Measurements from ENCODE around the gene ADGRG6.

ADGRG6 gene

DNA sequence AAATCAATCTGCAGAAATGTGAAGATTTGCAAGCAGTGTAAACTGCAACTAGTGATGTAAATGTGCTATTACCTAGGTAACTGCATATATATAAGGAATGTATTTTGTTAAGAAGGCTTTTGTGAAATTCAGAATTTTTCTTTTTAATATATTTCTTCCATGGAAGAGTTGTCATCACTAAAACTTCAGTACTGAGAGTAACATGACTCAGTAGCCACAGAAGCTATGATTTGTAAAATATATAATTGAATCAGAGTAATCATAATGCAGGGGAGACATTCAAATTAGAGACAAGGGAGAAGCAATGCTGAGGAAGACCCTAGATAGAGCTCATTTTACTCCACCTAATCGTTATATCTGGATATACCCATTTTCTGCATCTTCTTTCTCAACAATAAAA is 141.7 kb downstream of the ADGRG6 start:
- Histone ChIP-seq H3K27ac (ENCODE audit: low read depth, low read length) (no peak overlapping the region), H3K9me2 (replicated peaks; ENCODE audit: insufficient read depth, low read length) (no peaks in the 10 kb centered on the region), H3K9me3 (ENCODE audit: insufficient read depth, low read length) (no peaks in the 10 kb centered on the region), H3K9ac (ENCODE audit: low read length) (no peak overlapping the region), H3K27me3 (ENCODE audit: low read length) (no peaks in the 10 kb centered on the region), H3K36me3 (ENCODE audit: low read length) (no peaks in the 10 kb centered on the region), H3F3A (ENCODE audit: insufficient read depth) (no peaks in the 10 kb centered on the region), H3K4me2 (ENCODE audit: low read depth, low read length, poor library complexity, severe bottlenecking) (no peak overlapping the region), H2AFZ (ENCODE audit: low read depth, low read length, severe bottlenecking) (no peak overlapping the region), H3K79me2 (ENCODE audit: insufficient read depth, low read length) (no peaks in the 10 kb centered on the region), H3K4me3 (ENCODE audit: insufficient read depth, low read length, poor library complexity, severe bottlenecking) (no peak overlapping the region), H4K20me1 (ENCODE audit: low read depth, low read length) (no peaks in the 10 kb centered on the region)
- TF ChIP-seq CTCF (IDR thresholded peaks at IDR 0.05; ENCODE audit: insufficient read depth, low read length, poor library complexity, severe bottlenecking) (no peak), EZH2phosphoT487 (conservative IDR thresholded peaks at IDR 0.05; ENCODE audit: low read length) (no peak)

DNA sequence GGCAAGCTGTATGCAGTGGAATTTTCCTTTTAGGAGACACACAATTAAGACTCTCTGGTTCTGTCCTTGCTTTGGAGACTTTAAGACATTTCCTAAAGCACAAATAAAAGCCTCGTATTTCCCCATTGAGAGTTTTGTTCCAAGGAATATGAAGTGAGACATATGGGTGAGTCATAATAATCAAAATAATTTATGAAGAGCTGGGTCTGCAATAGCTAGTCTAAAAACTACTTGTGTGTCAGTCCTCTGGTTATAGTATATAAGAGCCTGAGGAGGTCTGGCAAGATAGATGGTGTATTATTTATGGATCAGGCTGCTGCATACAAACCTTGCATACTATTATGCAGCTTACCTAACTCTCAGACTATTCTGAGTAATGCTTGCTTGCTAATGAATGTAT is 142.6 kb downstream of the ADGRG6 start:
- Histone ChIP-seq H3K4me2 (ENCODE audit: low read depth, low read length, poor library complexity, severe bottlenecking) (no peak overlapping the region), H3K9ac (ENCODE audit: low read length) (no peak overlapping the region), H3K79me2 (ENCODE audit: insufficient read depth, low read length) (no peaks in the 10 kb centered on the region), H3K27me3 (ENCODE audit: low read length) (no peaks in the 10 kb centered on the region), H4K20me1 (ENCODE audit: low read depth, low read length) (no peaks in the 10 kb centered on the region), H3K4me3 (ENCODE audit: insufficient read depth, low read length, poor library complexity, severe bottlenecking) (no peak overlapping the region), H3K36me3 (ENCODE audit: low read length) (no peaks in the 10 kb centered on the region), H3K9me2 (replicated peaks; ENCODE audit: insufficient read depth, low read length) (no peaks in the 10 kb centered on the region), H3F3A (ENCODE audit: insufficient read depth) (no peaks in the 10 kb centered on the region), H2AFZ (ENCODE audit: low read depth, low read length, severe bottlenecking) (no peak overlapping the region), H3K9me3 (ENCODE audit: insufficient read depth, low read length) (no peaks in the 10 kb centered on the region), H3K27ac (ENCODE audit: low read depth, low read length) (no peak overlapping the region)
- TF ChIP-seq EZH2phosphoT487 (conservative IDR thresholded peaks at IDR 0.05; ENCODE audit: low read length) = no peak
- TF ChIP-seq CTCF (IDR thresholded peaks at IDR 0.05; ENCODE audit: insufficient read depth, low read length, poor library complexity, severe bottlenecking) = no peak

GRCh38 chr6:142444881-142445301 is 143.1 kb downstream of the ADGRG6 start:
- Histone ChIP-seq H3K9me3 (ENCODE audit: insufficient read depth, low read length) (no peaks in the 10 kb centered on the region), H3K4me2 (ENCODE audit: low read depth, low read length, poor library complexity, severe bottlenecking) (no peak overlapping the region), H3K79me2 (ENCODE audit: insufficient read depth, low read length) (no peaks in the 10 kb centered on the region), H3K36me3 (ENCODE audit: low read length) (no peaks in the 10 kb centered on the region), H3K27ac (ENCODE audit: low read depth, low read length) (no peak overlapping the region), H3K9me2 (replicated peaks; ENCODE audit: insufficient read depth, low read length) (no peaks in the 10 kb centered on the region), H3F3A (ENCODE audit: insufficient read depth) (no peaks in the 10 kb centered on the region), H3K9ac (ENCODE audit: low read length) (no peak overlapping the region), H3K27me3 (ENCODE audit: low read length) (no peaks in the 10 kb centered on the region), H2AFZ (ENCODE audit: low read depth, low read length, severe bottlenecking) (no peak overlapping the region), H4K20me1 (ENCODE audit: low read depth, low read length) (no peaks in the 10 kb centered on the region), H3K4me3 (ENCODE audit: insufficient read depth, low read length, poor library complexity, severe bottlenecking) (no peak overlapping the region)
- no peak for TF ChIP-seq CTCF (IDR thresholded peaks at IDR 0.05; ENCODE audit: insufficient read depth, low read length, poor library complexity, severe bottlenecking)
- no peak for TF ChIP-seq EZH2phosphoT487 (conservative IDR thresholded peaks at IDR 0.05; ENCODE audit: low read length)
